GM03348 (cell line): ENCODE results near the gene IQSEC3.

Experiments
- DNase-seq: peaks from one replicate; pipeline ENCODE4 v3.0.0; 2012; ENCODE audit warnings: low spot score

IQSEC3 gene

DNA sequence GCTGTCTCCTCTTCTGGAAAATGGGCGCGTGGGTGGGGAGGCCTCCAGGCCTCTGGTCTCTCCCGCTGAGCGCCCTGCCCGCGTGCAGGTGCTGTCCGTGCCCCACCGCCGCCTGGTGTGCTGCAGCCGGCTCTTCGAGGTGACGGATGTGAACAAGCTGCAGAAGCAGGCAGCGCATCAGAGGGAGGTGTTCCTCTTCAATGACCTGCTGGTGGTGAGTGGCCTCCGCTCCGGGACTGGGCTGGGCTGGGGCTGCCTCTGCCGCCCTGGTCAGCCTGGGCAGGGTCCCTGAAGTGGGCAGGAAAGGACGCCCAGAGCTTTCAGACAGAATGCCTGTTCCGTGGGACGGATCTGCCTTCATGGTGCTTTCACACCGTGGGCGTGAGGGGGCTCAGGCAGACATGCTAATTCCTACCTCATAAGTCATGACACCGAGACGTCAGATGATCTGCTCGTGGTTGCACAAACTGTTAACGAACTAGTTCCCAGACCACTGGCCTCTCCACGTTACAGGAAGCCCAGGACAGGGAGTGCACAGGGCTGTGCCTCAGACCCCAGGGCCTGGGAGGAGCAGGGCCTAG lies 96.9 kb downstream of the IQSEC3 start:
- DNase-seq: no peak

DNA sequence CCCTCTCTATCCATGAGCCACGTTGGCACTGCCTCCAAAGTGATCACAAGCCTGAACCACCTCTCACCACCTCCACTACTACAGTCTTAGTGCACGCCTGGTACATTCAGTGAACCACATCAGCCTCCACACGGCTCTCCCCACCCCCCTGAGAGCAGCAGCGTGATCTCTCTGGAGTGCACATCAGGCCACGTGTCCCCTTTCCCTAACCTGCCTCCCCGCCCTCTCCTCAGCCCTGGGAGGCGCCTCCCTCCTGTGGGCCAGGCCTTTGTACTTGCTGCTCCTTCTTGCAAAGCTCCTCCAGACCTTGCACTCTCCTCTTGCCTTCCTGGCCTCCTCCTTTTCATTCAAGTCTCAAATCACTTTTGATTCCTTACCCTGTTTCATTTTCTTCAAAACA lies 97.6 kb downstream of the IQSEC3 start:
- DNase-seq: no peak

DNA sequence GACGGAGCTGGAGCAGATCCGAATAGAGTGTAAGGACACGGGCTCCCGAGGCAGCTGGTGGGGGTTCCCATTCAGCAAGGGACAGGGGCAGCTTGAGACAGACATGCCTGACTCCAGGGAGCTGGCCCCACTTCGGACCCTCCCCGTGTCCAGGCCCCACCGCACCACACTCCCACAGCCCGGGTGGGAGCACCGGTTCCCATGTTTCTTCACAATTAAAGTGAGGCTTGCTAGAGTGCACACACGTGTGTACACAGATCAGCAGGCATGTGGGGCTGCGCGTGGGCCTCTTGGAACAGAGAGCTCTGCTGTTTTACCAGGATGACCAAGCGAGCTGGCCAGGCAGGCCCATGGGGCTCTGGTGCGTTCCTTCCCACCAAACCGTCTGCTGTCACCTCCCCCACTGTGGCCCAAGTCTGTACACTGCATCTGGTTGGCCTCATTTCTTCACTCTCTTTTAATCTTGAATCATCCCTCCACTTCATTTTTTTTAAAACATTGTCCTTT lies 99.3 kb downstream of the IQSEC3 start:
- no peak for DNase-seq

DNA sequence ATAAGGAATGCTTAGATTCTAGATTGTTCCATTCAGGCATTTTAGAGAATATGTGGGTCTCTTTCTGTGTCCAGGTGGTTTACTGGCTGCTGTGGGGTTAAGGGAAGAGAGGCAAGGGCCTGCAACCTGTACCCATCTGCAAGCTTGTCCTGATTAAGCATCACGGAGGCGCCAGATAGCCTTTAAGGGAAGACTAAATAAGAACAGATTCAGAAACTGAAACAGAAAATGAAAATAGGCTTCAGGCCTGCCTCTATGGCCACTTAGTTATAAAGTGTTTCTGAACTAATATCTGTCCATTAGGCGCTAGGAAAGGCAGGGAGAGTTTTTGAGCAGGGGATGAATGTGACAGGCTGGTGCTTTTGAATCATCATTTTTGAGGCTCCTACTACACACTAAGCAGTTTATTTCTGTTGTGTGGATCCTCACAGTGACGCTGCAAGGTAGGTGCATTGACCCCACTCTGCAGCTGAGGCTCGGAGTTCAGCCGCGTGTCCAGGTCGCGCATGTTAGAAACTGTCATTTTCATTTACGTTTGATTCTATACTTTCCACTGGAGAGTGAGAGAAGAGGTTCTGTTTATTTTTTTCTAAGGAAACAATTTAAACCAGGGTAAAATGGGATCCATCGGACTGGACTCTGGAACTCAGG lies 100.0 kb downstream of the IQSEC3 start:
- DNase-seq: no peak

DNA sequence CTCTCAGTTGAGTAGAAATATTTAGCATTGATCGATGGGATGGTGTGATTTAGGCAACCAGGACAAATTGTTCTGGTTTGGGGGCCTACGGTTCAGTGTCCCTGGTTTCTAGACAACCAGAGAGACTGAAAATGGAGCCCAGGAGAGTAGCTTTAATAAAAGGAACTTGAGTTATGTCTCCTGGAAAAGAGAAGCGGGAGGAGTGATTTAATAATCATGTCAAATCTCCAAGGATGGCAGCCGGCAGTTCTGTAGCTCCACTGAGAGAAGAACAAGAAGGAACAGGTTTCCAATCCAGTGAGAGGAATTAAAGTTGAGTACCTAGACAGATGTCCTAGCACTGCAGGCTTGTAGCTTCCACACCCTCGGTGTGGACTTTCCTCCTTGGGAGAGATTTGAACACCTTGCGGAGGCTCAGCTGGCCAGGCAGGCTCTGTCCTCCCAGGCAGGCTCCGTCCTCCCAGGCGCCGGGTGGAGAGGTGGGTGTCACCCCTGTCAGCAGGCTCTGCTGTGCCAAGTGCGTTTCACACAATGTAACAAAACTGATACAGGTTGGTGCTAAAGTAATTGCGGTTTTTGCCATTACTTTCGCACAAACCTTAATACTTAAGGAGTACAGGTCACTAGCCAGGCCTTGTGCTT lies 101.5 kb downstream of the IQSEC3 start:
- no peak for DNase-seq

DNA sequence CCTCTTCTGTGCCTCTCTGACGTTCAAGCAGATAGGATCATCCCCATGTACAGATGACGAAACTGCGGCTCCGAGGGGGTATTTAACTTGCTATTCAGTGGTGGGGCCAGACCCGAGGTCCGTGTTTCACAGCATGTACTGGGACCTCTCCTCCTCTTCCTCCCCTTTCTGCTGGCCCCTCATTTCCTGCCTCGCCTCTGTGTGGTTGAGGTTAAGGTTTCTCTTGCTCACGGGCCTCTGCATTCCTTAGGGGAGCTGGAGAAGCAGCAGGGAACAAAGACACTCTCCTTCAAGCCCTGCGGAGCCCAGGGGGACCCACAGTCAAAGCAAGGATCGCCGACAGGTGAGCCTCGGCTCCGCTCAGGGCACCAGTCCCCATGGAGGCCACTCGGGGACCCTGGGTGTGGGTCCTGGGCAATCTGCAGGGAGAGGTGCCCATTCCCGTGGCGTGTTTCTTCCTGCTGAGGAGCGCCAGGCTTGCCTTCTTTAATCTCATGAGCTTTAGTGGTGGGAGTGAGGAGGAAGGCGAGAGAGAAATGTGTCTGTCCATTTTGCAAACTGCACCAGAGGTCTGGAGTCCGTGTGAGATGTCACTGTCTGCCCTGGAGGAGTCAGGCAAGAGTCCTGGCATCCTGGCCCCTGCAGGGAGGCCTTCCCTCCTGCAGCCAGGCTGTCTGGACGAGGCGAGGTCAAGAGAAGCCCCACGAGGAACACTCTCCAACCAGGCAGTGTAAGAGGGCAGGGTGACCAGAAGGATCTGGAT lies 102.4 kb downstream of the IQSEC3 start:
- no peak for DNase-seq

DNA sequence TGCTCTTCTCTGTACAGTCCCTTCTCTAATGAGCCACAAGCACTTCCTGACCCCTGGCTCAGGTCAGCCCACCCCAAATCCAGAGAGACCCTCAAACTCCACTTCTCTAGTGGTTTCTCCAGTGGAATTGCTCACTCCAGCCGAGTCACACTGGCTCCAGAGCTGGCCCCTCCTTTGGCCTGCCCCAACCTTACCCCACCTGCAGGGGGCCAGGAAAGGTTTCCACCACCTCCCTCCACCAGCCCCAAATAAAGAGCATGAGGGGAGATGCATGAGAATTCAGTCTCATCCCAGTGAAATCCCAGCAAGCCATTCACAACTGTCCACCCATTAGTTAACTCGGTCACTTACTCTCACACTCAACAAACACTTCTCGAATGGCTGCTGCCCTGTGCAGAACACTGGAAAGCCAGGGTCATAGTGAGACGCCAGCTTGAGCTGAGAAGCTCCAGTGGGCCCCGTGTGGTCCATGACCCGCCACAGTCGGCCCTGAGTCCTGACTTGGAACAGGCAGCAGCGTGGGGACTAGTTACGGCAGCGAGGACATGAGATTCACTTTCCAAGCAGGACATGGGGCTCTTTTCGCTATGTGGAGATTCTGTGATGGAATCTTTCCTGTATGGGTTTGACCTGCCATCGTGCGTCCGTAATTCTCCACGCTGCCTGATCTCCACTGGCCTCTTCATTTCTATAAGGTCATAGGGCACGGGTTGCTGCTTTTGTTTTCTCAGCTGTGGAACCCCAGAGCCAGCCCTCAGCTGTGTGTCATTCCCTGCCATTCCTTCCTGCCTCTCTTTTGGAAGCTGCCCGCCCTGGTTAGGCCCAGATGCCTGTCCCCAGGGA lies 103.2 kb downstream of the IQSEC3 start:
- no peak for DNase-seq

DNA sequence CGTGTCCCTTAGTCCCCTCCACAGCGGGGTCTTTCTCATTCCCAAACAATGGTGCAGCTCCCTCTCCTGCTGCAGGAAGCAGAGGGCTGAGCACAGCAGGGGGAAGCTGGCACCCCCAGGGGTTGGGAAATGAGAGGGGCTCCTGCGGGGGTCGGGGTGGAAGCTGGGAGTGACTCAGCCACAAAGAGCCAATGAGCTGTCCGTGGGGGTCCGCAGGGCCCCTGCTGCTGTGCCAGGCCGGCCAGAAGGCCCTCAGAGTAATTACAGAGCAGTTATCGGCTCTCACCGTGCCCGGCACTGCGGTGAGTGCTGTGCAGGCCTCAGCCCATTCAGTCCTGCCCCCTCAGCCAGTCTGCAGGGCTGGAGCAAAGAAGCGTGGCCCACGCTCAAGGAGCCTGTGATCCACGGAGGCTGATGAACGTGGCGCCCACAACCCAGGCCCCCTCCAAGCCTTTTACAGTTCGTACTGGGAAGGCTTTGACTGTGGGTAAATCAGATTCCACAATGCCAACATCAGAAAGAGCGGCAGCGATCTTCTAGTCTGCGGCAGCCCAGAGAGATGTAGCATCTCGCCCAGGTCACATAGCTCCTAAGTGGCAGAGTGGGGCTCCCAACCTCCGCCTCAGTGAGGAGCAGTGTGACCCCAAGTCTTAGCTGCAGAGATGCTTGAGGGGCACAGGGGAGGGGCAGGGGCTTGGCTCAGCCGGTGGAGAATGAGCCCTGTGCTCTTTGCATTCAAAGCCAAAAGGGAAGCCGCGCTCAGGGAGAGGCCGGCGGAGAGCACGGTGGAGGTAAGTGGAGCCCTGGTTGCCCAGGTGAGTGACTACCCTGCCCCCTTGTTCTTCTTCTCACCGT lies 104.0 kb downstream of the IQSEC3 start:
- no peak for DNase-seq

DNA sequence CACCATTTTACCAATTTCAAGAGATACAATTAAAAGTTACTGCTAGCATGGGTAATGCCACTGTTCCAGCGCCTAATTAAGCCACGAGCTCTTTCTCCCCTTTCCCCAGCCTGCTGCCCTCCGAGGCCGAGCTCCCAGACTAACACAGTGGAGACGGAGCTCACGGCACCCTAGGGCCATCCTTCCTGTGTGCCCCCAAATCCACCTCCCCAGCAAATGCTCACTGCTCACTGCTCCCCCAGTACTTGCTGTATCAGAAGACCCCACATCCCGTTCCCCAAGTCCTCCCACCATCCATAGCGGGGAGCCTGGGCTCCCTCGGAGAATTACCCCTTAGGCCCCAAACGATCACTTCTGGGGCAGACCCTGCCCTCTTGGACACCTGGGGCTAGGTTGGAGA lies 104.7 kb downstream of the IQSEC3 start:
- DNase-seq: no peak

DNA sequence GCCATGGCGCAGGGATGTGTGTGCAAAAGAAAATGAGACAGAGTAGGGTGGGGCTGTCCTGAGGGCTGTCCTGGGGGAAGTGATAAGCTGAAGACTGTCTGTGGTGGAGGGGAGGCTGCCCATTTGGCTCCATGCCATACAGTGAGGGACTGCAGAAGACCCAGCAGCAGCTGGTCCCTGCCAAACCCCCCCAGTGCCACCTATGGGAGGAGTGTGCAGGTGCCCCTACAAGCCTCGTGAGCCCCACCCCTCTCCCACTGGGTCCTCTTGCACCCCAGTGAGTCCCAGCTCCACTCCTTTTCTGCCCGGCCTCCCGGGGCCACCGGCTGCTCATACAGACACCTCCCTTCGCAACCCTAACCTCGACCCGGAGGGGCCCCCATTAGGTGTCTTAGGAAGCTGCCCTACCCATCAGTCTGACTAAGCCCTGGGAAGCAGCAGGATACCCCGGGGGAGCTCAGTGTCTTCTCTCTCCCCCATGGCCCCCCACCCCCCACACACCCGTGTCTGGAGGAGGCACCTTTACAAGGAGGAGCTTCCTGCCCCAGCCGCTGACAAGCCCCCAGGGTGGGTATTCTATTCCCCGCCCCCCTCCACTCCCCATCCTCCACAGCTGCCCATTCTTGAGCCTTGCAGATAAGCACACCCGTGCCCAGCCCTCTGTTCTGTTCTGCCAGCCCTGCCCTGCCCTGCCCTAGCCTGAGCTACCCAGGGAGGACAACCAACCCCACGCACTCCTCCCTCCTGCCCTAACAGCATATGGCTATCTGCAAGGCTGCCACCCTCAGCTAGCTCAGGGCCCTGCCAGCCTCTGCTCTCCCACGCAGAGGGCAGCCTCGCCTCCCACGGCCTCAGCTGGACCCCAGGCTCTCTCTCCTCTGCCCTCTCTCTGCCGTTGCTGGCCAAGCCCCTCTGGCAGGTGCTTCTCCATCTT lies 105.4 kb downstream of the IQSEC3 start:
- DNase-seq: no peak

DNA sequence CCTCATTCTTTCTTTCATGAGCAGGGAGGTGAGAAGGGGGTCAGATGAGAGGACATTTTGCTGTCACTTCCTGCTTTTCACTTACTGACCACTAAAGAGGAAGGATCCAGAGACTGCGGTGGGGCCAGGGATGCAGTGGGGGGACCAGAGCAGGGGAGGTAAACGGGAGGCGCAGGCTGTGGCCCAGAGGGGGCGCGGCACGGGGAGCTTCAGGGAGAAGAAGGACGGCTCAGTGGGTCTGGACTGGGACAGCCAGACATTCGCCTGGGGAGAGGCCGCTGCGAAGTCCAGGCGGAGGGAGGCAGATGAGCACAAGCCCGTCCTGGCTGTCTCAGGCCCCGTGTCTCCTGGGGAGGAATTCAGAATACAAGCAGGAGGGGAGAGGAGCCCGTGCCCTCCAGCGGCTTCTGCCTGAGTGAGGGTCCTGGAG lies 106.2 kb downstream of the IQSEC3 start:
- no peak for DNase-seq

DNA sequence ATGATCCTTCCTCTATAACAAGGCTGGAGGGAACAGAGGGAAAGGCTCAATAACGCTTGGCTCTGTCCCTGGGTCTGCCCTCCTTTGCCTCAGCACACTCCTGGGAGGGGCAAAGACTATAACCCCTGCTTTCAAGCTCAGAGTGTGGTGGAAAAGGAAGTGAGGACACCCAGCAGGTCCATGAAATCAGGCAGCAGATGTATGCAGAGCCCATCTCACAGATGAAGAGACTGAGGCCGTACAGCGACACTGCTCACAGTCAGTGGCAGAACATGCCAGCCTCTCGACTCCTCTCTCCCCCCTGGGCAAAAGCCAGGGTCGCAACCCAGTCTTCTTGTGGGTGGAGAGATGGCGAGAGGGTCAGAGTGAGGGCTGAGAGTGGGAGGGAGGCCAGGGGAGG lies 107.6 kb downstream of the IQSEC3 start:
- no peak for DNase-seq

DNA sequence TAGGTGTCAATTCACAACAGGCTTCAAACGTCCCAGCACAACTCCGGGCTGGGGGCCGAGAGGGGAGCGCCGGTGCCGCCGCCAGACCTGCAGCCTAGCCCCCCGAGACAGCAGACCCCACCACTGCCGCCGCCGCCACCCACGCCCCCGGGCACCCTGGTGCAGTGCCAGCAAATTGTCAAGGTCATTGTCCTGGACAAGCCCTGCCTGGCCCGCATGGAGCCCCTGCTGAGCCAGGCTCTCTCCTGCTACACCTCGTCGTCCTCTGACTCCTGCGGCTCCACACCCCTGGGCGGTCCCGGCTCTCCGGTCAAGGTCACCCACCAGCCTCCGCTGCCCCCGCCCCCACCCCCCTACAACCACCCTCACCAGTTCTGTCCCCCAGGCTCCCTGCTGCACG lies 108.0 kb downstream of the IQSEC3 start:
- DNase-seq: no peak

DNA sequence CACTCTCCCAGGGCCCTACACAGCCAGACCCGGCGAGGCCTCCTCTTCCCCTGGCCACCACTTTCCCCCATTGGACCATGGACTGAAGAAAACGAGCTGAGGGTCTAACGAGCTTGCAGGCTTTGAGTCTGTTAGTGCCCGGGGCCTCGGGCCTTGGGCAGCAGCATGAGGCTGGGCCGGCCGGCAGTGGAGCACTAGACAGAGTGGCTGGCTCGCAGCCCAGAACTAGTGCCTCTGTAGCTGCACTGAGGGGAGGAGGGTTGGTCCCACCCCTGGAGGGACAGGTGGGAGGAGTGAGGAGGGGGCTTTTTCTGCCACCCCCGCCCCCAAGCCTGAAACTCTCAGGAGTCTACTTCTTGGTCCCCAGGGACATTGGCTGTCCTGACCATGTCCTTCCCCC lies 108.7 kb downstream of the IQSEC3 start:
- DNase-seq: no peak

DNA sequence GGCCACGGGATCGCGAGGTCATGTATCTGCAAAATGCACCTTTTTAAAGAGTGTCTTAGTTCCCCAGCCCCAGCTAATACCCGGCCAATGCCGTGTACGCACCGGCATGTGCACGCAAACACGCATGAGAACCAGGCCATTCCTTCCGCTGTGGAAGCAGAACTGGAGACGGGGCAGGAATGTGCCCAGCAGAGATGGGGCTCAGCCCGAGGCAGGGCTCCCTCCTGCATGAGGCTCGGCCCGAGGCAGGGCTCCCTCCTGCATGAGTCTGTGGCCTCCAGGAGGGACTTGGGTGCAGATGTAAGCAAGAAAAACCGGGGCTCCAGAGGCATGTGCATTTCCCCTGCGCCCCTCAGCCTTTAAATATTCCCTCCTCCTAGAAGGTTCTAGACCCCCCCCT lies 109.2 kb downstream of the IQSEC3 start:
- DNase-seq: no peak

DNA sequence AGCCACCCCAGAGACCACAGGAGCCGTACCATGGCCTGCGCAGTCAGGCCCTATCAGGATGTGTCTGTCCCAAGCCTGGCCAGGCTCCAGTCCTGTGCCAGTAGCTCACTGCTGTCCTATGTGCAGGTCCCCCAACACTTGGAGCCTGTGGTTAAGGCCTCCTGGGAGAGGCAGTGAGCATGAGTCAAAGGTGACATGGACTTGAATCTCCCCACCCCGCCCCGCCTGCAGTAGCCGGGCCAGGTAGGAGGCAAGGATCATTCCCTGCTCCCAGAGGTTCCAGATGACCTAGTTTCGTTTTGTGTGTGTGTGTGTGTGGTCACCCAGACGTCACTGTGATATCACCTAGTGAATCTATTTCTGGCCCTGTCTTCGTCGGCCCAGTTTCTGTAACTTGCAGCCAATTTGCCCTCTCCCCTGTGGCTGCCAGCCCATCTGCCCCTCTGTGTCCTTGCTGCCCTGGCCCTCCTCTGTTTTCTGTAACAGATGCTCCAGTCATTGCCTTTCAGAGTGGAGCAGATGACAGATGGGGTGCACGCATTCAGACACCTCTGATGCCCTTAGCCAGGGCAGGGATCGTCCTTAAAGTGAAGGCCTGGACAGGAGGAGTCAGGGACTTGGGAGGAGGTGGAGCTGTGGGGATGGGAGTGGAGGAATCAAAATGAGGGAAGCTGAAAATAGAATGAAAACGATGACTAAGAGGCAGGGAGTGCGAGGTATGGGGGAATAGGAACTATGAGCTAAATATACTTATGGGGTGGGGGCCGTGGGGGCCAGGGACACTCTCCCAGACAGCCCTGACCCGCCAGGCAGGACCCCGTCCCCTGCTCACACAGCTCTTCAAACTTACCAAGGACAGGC lies 110.0 kb downstream of the IQSEC3 start:
- peak; percentile 68 for DNase-seq

DNA sequence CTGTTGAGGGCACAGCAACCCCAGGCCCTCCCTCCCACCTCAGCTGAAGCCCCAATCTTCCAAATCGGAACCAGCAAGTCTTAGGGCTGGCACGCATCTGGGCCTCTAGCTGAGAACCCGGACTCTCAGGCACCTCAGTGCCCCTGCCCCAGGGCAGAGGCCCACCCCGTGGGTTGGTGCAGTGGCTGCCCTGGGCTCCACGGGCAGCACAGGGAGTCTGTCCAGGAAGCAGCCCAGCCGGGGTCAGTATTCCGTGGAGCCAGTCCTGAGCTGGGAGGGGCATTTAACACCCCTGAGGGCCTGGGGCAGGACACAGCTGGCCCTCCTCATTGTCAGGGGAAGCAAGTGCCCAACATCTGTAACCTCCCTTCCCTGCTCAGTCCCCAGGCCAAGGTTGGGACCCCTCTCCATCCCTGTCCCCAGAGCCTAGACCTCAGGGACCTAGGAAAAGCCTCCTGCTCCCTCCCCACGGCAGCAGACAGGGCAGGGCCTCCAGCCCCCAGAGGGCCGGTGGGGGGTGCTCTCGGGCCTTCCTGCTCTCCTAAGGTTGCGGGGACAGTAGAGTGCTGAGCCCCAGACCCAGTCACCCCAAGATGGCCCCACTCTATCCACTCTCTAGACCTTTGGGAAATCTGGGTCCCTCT lies 110.9 kb downstream of the IQSEC3 start:
- DNase-seq: no peak
